AG10803 (cell line): Measurements from ENCODE around the gene EXT2.

ENCODE experiments used
- DNase-seq: peaks from one replicate; pipeline ENCODE4 v3.0.0; 2010; ENCODE audit warnings: low read depth
- H3K4me3 ChIP-seq: 2 replicates; pipeline ENCODE4 v1.5.1; 2011; ENCODE audit warnings: mild to moderate bottlenecking, low read length, control low read depth
- CTCF ChIP-seq: conservative IDR thresholded peaks from 2 replicates; pipeline ENCODE4 v1.5.1; 2011; ENCODE audit warnings: mild to moderate bottlenecking, low read length, control low read depth, inconsistent platforms

Gene EXT2

DNA sequence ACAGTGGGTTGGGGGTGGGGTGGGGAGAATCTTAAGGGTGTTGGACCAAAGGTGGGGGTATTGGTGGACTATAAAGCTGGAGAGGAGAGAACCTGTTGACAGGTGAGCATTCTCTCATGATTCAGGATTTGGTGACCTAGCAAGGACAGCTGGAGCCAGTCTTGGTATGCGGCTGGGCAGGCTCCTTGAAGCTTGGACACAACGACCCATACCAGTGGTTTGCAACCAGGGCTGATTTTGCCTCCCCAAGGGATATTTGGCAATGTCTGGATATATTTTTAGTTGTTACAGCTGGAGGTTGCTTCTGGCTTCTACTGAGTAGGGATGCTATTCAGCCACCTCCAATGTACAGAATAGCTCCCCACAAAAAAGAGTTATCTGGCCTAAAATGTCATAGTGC is 5.6 kb downstream of the EXT2 start:
- no peak for TF ChIP-seq CTCF
- DNase-seq: no peak
- H3K4me3 ChIP-seq: no peak overlapping the region

DNA sequence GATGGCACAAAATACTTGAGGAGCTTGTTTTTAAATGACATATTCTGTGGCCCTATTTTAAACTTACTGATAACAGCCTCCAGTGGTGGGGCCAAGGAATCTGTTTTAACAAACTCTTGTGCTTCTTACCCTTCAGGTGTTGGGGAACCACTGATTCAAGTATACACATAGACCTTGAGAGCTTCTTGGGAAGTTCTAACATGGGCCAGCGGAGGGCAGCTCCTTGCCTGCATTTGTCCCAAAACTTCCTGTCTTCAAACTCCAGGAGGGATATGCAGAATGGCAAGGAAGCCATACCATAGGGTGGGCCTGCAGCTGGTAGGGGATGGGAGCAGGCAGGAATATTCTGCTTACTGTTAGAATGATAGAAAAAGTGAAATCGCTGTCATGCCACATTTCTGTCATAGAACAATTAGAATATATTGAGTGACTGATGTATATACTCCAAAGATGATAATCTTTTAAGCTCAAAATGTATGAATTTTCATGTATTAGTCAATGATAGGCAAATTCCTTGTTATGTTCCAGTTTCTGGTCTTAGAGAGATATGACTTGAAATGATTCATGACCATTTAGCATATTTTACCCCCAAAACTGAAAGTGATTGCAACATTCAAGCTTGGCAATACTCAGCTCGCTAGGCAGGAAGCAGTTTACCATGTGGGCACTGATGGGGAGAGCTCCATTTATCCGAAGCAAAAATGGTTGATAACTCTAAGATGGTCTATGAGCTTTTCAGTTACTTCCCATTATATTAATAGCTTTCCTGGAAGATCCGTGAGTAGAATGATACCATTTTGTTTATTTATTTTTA is 9.2 kb downstream of the EXT2 start:
- no peak overlapping the region for H3K4me3 ChIP-seq

DNA sequence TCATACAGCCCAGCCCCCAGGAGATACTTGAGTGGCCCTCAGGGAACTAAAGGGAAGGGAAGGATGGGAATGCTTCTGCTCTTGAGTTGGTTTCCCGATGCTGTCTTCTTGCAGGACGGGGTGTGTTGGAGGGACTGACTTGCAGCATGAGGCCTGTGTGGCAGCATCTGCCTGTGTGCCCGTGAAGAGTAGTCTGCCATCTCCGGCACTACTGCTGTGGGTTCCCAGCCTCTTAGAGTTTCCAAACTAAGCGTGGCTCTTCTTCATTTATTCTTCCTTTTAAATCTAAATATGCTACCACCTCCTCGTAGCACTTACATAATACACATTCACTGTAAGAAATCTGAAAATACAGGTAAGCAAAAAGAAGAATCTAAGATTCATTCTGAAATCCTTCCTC is 12.8 kb downstream of the EXT2 start:
- H3K4me3 ChIP-seq: no peak overlapping the region

More for the DNA sequence above, 9.2 kb downstream of the EXT2 start:
- TF ChIP-seq CTCF: no peak
- no peak for DNase-seq

GRCh38 chr11:44110231-44110679 is 14.8 kb downstream of the EXT2 start:
- peak; percentile 83 for TF ChIP-seq CTCF
- H3K4me3 ChIP-seq: no peak overlapping the region
- peak; percentile 35 for DNase-seq

More for the DNA sequence above, 12.8 kb downstream of the EXT2 start:
- no peak for TF ChIP-seq CTCF
- DNase-seq: no peak

- no peak overlapping the region for H3K4me3 ChIP-seq
- TF ChIP-seq CTCF: no peak
- DNase-seq: peak; percentile 87
These were observed 16.8 kb downstream of the EXT2 start for GRCh38 chr11:44112091-44112821.

DNA sequence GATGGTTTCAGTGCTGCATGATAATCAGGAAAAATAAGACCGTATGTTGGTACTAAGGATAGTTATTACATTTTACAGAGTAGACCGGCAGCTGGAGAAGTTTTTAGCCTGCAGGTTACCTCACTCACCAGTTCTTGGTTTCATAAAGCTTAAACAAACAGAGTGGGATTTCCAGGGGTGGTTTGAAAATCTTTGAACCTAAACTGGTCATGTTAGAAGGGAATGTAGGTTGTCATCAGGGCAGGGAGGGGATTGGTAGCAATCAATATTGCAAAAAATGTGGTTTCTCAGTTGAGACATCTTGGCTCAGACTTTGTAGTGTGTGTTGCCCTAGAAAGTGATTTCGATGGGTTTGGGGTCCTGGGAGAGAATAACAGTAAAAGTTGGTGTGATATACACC is 17.5 kb downstream of the EXT2 start:
- DNase-seq: no peak
- TF ChIP-seq CTCF: no peak
- H3K4me3 ChIP-seq: no peak overlapping the region

GRCh38 chr11:44113572-44113971 is 18.1 kb downstream of the EXT2 start:
- no peak overlapping the region for H3K4me3 ChIP-seq
- no peak for DNase-seq
- no peak for TF ChIP-seq CTCF
